NCI-H1105 treated with DMSO at 0.1 percent for 48 hours (cell line): ENCODE results near the gene PLAGL2.

ENCODE experiments used
- DNase-seq: peaks from one replicate; lab custom pipeline; 2025; lab: John Stamatoyannopoulos, UW

PLAGL2 gene

DNA sequence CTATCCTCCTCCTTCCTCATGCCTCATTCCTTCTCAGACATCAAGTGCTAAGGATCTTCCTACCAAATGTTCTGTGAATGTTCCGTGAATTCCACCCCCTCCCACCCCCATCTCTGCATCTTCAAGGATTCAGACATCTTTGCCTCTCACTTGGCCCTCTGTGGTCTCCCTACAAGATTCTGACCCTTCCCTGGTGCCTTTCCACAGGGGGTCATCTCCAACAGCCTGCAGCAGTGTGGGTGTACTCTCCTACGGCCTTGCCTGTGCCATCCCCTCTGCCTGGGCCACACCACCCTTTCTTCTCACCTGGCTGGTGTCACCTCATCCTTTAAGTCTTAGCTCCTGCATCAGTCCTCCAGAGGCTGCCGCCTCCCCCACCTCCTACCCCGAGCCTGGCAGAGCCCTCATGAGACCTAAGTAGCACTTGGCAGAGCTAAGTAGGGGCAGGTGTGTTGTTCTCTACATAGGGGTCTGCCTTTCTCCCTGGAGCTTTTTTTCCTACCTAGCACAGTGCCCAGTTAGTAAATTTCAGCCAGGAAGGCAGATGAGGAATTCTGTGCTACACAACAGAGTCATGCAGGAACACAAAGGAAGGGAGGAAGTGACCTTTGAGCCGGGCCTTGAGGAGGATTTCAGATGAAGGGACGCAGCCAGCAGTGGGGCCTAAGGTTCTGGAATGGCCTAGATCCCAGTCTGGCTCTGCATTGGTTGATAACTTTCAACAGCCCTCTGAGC is 55.0 kb downstream of the PLAGL2 start:
- DNase-seq, result no peak

DNA sequence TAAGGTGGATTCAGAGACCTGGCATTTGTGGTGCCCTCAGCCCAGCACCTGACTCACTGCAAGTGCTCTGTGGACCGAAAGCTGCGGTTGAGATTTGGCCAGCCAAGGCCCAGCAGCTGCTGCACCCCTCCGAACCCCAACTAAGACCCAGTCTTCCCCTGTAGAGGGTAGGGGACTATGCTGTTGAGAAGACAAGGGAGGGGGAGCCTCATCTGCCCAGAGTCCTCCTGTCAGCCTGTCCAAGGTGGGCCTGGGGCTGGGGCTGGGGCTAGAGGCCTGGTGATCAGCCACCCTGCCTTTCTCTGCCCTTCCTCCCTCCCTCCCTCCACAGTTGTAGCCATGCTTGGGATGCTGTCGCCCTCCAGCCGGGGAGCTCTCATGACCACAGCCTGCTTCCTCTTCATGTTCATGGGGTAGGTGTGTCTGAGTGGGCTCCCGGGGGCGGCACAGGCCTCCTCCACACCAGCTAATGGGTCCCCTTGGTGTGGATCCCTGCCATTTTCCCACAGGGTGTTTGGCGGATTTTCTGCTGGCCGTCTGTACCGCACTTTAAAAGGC is 57.2 kb downstream of the PLAGL2 start:
- DNase-seq, result no peak

- DNase-seq, result no peak
These were observed 57.9 kb downstream of the PLAGL2 start for GRCh38 chr20:32149566-32150170.

DNA sequence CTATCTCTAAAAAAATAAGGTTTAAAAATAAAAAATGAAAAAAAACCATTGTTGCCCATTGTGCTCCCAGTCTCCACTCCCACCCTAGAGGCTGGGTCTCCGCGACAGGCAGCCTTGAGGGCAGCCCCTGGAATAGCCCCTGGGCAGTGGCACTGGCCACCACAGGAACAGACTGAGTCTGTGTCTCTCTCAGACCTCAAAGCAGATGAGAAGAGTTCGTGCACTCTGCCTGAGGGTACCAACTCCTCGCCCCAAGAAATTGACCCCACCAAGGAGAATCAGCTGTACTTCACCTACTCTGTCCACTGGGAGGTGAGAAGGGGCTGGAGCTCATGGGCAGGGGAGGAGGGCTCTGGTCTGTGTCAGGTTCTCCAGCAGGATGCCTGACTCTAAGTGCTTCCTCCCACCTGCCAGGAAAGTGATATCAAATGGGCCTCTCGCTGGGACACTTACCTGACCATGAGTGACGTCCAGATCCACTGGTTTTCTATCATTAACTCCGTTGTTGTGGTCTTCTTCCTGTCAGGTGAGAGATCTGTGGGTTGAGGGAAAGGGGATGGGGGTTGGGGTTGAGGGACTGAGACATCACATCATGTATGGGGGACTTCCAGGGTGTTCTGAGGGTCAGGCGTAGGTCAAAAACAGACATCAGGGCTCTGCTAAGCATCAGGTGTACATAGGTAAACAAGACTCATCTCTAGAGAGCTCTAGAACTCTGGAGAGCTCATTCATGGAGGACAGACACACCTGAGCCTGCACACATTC is 62.5 kb downstream of the PLAGL2 start:
- DNase-seq, result no peak

DNA sequence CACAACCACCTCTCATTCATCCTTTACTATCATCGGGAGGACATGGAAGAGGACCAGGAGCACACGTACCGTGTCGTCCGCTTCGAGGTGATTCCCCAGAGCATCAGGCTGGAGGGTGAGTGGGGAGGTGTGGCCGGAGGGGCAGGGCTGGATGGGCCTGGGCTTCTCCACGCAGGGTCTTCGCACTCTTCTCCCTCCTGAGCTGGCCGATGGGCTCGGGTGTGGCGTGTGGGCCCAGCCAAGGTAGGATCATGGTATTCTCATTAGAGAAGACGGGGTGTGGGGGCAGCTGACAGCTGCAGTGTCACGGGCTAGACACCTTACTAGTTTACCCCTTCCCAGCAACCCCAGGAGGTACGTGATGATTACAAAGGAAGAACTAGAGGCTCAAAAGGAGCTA is 64.6 kb downstream of the PLAGL2 start:
- no peak for DNase-seq
